SHP77 (cell line): ENCODE measurements around the gene PYGM.

Source experiments
- DNase-seq, 2 experiments: peaks; one replicate each; lab custom pipeline; 2025; lab: John Stamatoyannopoulos, UW

Gene PYGM

GRCh38 chr11:64759722-64760719, at the start of gene PYGM:
Gene PYGM, minus strand, starts transcription at chr11:64759974. Its CDS starts 76 bp downstream, at chr11:64759898.
- no peak for DNase-seq

- no peak for DNase-seq
Measured at GRCh38 chr11:64805481-64805880, 45.7 kb upstream of the PYGM start.

GRCh38 chr11:64804346-64805210, 44.8 kb upstream of the PYGM start:
- no peak for DNase-seq

- DNase-seq: no peak
Measured at GRCh38 chr11:64803846-64804345, 44.1 kb upstream of the PYGM start.

GRCh38 chr11:64803158-64803845, 43.5 kb upstream of the PYGM start, which contains the start of gene MAP4K2:
Gene MAP4K2, minus strand, starts transcription at chr11:64803214. Its CDS starts 65 bp downstream, at chr11:64803149.
- DNase-seq: peak; percentile 51 to 83

- DNase-seq: no peak
Measured at GRCh38 chr11:64802370-64803157, 42.8 kb upstream of the PYGM start.

GRCh38 chr11:64801561-64802369, 42.0 kb upstream of the PYGM start:
- DNase-seq: no peak

GRCh38 chr11:64801158-64801464, 41.3 kb upstream of the PYGM start:
- no peak for DNase-seq

- no peak for DNase-seq
Measured at GRCh38 chr11:64800303-64801157, 40.8 kb upstream of the PYGM start.

GRCh38 chr11:64799623-64800302, 40.0 kb upstream of the PYGM start:
- DNase-seq: no peak

- no peak for DNase-seq
Measured at GRCh38 chr11:64799256-64799622, 39.5 kb upstream of the PYGM start.

GRCh38 chr11:64796757-64797541, 37.2 kb upstream of the PYGM start:
- DNase-seq: no peak

- no peak for DNase-seq
Measured at GRCh38 chr11:64796047-64796756, 36.4 kb upstream of the PYGM start.

- DNase-seq: no peak
Measured at GRCh38 chr11:64794526-64794925, 34.8 kb upstream of the PYGM start.

- DNase-seq: no peak
Measured at GRCh38 chr11:64793271-64794160, 33.7 kb upstream of the PYGM start.

- DNase-seq: no peak
Measured at GRCh38 chr11:64792482-64792881, 32.7 kb upstream of the PYGM start.
